ENCODE measurements around the gene ZNF397.
A peak's percentile ranks its signal among the peaks of the same experiment; 100 is the strongest.

The ZNF397 gene

GRCh38 chr18:35276267-35276666 lies 35.4 kb downstream of the ZNF397 start:
- Histone ChIP-seq H3K27ac (ENCODE audit: low read depth, low read length) (no peak overlapping the region), H3K9ac (ENCODE audit: low read depth, low read length) (no peak overlapping the region), H3K4me1 (ENCODE audit: control insufficient read depth, insufficient read depth, low read length) (no peaks in the 10 kb centered on the region), H3K27me3 (ENCODE audit: control insufficient read depth, insufficient read depth, low read length) (no peaks in the 10 kb centered on the region), H3K36me3 (ENCODE audit: control insufficient read depth, insufficient read depth, low read length) (no peaks in the 10 kb centered on the region), H3K9me3 (ENCODE audit: control insufficient read depth, insufficient read depth, low read length) (peaks cover 11% of the 10 kb centered on the region), H3K4me3 (ENCODE audit: low read depth, low read length) (no peak overlapping the region)

- Histone ChIP-seq H3K9ac (ENCODE audit: low read depth, low read length) (no peak overlapping the region), H3K4me3 (ENCODE audit: low read depth, low read length) (no peak overlapping the region), H3K36me3 (ENCODE audit: control insufficient read depth, insufficient read depth, low read length) (no peaks in the 10 kb centered on the region), H3K4me1 (ENCODE audit: control insufficient read depth, insufficient read depth, low read length) (no peaks in the 10 kb centered on the region), H3K27me3 (ENCODE audit: control insufficient read depth, insufficient read depth, low read length) (no peaks in the 10 kb centered on the region), H3K27ac (ENCODE audit: low read depth, low read length) (no peak overlapping the region), H3K9me3 (ENCODE audit: control insufficient read depth, insufficient read depth, low read length) (peaks cover 6% of the 10 kb centered on the region)
Measured at GRCh38 chr18:35277633-35278032, 36.8 kb downstream of the ZNF397 start.

DNA sequence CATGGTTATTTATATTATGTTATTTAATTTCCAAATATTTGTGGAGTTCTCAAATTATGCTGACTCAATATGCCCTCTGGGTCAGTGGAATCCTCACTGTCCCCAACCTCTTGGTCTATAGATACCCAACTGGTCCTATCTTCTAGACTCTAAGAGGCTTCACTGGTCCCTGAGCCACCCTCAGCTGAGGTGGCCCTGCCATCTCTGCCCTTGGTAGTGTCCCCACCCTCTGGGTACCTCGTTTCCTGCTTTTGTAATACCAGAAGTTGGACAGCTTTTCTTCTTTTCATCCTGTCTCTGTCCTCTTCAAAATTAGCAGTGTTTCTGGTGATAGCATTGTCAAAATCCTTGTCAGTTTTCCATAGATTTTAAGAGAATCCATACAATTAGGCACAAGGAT lies 37.3 kb downstream of the ZNF397 start:
- Histone ChIP-seq H3K9me3 (ENCODE audit: control insufficient read depth, insufficient read depth, low read length) (peaks cover 5% of the 10 kb centered on the region), H3K4me3 (ENCODE audit: low read depth, low read length) (no peak overlapping the region)

DNA sequence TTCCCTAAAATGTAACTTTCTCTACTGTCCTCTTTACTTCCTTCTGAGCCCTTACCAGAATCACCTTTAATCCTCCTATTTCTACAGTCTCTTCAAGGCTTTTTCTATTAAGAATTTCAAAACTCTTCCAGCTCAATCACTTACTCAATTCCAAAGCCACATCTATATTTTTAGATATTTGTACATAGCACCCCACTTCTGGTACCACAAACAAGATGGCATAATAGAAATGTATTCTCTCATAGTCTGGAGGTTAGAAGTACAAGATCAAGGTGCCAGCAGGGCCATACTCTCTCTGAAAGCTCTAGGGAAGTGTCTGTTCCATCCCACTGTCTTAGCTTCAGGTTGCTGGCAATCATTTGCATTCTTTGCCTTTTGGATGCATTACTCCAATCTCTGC lies 38.1 kb downstream of the ZNF397 start:
- Histone ChIP-seq H3K9me3 (ENCODE audit: control insufficient read depth, insufficient read depth, low read length) (peaks cover 14% of the 10 kb centered on the region), H3K4me3 (ENCODE audit: low read depth, low read length) (no peak overlapping the region), H3K36me3 (ENCODE audit: control insufficient read depth, insufficient read depth, low read length) (no peaks in the 10 kb centered on the region), H3K27me3 (ENCODE audit: control insufficient read depth, insufficient read depth, low read length) (no peaks in the 10 kb centered on the region), H3K4me1 (ENCODE audit: control insufficient read depth, insufficient read depth, low read length) (no peaks in the 10 kb centered on the region), H3K27ac (ENCODE audit: low read depth, low read length) (no peak overlapping the region), H3K9ac (ENCODE audit: low read depth, low read length) (no peak overlapping the region)

More for the DNA sequence above, 37.3 kb downstream of the ZNF397 start:
- Histone ChIP-seq H3K36me3 (ENCODE audit: control insufficient read depth, insufficient read depth, low read length) (no peaks in the 10 kb centered on the region), H3K4me1 (ENCODE audit: control insufficient read depth, insufficient read depth, low read length) (no peaks in the 10 kb centered on the region), H3K27ac (ENCODE audit: low read depth, low read length) (no peak overlapping the region), H3K27me3 (ENCODE audit: control insufficient read depth, insufficient read depth, low read length) (no peaks in the 10 kb centered on the region), H3K9ac (ENCODE audit: low read depth, low read length) (no peak overlapping the region)

DNA sequence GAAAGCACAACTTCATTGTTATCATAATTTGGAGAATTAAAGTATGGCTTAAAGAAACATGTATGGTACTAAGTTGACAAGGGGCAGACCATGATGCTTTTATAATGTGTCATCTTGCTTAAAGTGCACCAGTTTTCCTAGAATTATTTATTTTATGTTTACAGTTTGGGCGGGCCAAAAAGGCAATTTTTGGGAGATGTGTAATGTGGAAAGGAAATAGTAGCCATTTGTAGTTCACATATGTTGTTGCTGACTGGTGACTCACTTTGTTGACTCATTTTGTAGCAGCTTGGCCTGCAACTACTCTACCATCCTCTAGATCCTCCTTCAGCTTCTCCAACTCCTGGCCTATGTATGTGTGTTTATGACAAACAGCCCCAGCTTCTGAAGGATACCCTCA lies 41.5 kb downstream of the ZNF397 start:
- H3K9ac ChIP-seq (ENCODE audit: low read depth, low read length) = no peak overlapping the region
- H3K4me3 ChIP-seq (ENCODE audit: low read depth, low read length) = no peak overlapping the region
- no peaks in the 10 kb centered on the region for H3K4me1 ChIP-seq (ENCODE audit: control insufficient read depth, insufficient read depth, low read length)
- no peak overlapping the region for H3K27ac ChIP-seq (ENCODE audit: low read depth, low read length)
- peaks cover 28% of the 10 kb centered on the region for H3K9me3 ChIP-seq (ENCODE audit: control insufficient read depth, insufficient read depth, low read length)
- H3K36me3 ChIP-seq (ENCODE audit: control insufficient read depth, insufficient read depth, low read length) = no peaks in the 10 kb centered on the region
- H3K27me3 ChIP-seq (ENCODE audit: control insufficient read depth, insufficient read depth, low read length) = no peaks in the 10 kb centered on the region

DNA sequence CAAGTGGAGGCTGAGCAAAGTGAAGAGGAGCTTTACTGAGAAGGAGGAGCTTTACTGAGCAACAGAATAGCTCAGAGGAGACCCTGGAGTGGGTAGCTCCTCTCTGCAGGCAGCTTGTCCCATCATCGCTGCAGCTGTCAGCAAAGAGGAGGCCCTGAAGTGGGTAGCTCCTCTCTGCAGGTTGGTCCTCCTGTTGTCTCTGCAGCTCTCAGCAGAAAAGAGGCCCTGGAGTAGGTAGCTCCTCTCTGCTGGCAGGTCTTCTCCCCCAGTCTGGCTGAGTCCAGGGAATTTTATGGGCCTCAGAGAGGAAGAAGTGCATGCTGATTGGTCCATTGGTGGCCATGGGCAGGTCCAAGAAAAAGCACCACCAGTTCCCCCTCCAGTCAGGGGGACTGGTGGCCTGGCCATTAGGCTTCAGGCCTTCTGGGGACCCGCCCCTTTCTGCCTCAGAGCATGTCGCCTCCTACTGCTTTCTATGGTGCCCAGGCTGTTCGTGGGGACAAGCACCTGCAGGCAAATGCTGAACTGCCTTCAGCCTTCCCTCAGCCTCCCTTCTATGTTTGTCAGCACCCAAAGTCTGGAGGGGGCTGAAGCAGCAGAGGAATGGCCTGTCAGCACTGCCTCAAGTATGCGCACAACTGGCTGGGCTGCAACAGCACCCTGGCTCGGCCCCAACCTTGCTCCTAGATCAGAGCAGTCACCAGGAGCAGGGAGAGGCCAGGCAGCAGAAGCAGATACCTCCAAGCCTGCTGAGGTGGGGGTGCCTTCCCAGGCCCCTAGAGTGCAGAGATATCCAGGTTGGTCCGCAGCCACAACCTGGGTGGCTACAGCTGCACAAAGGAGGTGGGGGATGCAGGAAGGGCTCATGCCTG lies 43.3 kb downstream of the ZNF397 start:
- no peaks in the 10 kb centered on the region for H3K36me3 ChIP-seq (ENCODE audit: control insufficient read depth, insufficient read depth, low read length)

DNA sequence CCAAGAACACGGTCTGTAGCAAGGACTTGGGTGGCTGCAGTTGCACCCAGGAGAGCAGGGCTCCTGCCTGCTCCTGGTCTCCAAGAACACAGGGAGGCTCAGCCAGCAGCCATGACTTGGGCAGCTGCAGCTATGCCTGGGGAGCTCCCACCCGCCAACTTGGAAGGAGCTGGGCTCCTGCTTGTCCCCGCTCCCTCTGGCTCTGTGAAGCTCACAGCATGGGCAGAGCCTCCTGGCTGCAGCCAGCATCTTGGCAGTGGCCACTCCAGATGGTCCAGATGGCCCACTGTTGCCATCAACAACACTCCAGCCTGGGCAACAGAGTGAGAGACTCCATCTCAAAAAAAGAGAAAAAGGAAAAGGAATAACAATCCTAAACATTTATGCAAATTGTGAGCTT lies 44.0 kb downstream of the ZNF397 start:
- Histone ChIP-seq H3K27ac (ENCODE audit: low read depth, low read length) (no peak overlapping the region), H3K9ac (ENCODE audit: low read depth, low read length) (no peak overlapping the region), H3K4me1 (ENCODE audit: control insufficient read depth, insufficient read depth, low read length) (no peaks in the 10 kb centered on the region), H3K4me3 (ENCODE audit: low read depth, low read length) (no peak overlapping the region), H3K36me3 (ENCODE audit: control insufficient read depth, insufficient read depth, low read length) (no peaks in the 10 kb centered on the region), H3K9me3 (ENCODE audit: control insufficient read depth, insufficient read depth, low read length) (peaks cover 30% of the 10 kb centered on the region), H3K27me3 (ENCODE audit: control insufficient read depth, insufficient read depth, low read length) (no peaks in the 10 kb centered on the region)

More for the DNA sequence above, 43.3 kb downstream of the ZNF397 start:
- H3K27ac ChIP-seq (ENCODE audit: low read depth, low read length) = no peak overlapping the region
- H3K9ac ChIP-seq (ENCODE audit: low read depth, low read length) = no peak overlapping the region
- no peaks in the 10 kb centered on the region for H3K27me3 ChIP-seq (ENCODE audit: control insufficient read depth, insufficient read depth, low read length)
- H3K4me1 ChIP-seq (ENCODE audit: control insufficient read depth, insufficient read depth, low read length) = no peaks in the 10 kb centered on the region
- H3K9me3 ChIP-seq (ENCODE audit: control insufficient read depth, insufficient read depth, low read length) = peaks cover 33% of the 10 kb centered on the region
- no peak overlapping the region for H3K4me3 ChIP-seq (ENCODE audit: low read depth, low read length)

DNA sequence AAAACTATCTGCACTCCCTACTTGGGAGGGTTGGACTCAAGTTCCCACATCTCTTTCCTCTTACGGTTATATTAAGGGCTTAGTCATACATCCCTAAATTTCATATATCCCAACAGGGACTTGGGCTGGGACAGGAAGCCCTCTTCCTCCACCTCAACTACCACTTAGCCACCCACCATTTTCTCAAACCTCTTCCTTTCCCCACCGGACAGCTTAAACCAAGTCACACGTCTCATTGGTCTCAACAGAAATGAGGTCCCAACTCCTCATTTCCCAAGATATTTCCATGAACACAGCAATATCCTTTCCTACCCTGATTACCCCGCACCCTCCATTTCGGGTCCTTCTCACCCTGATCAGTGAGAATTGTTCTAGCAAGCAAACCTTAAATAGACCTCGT lies 48.5 kb downstream of the ZNF397 start:
- H3K9ac ChIP-seq (ENCODE audit: low read depth, low read length) = peak overlapping the region; percentile 78
- H3K27ac ChIP-seq (ENCODE audit: low read depth, low read length) = peak overlapping the region; percentile 87
- peaks cover 19% of the 10 kb centered on the region for H3K9me3 ChIP-seq (ENCODE audit: control insufficient read depth, insufficient read depth, low read length)
- peaks cover 5% of the 10 kb centered on the region for H3K4me1 ChIP-seq (ENCODE audit: control insufficient read depth, insufficient read depth, low read length)
- no peaks in the 10 kb centered on the region for H3K27me3 ChIP-seq (ENCODE audit: control insufficient read depth, insufficient read depth, low read length)
- H3K4me3 ChIP-seq (ENCODE audit: low read depth, low read length) = peak overlapping the region; percentile 97
- H3K36me3 ChIP-seq (ENCODE audit: control insufficient read depth, insufficient read depth, low read length) = peaks cover 19% of the 10 kb centered on the region

- peaks cover 14% of the 10 kb centered on the region for H3K9me3 ChIP-seq (ENCODE audit: control insufficient read depth, insufficient read depth, low read length)
- H3K9ac ChIP-seq (ENCODE audit: low read depth, low read length) = peak overlapping the region; percentile 78
- H3K36me3 ChIP-seq (ENCODE audit: control insufficient read depth, insufficient read depth, low read length) = peaks cover 23% of the 10 kb centered on the region
- no peaks in the 10 kb centered on the region for H3K27me3 ChIP-seq (ENCODE audit: control insufficient read depth, insufficient read depth, low read length)
- H3K4me1 ChIP-seq (ENCODE audit: control insufficient read depth, insufficient read depth, low read length) = peaks cover 5% of the 10 kb centered on the region
- peak overlapping the region; percentile 87 for H3K27ac ChIP-seq (ENCODE audit: low read depth, low read length)
- H3K4me3 ChIP-seq (ENCODE audit: low read depth, low read length) = peak overlapping the region; percentile 97
Measured at GRCh38 chr18:35289727-35290093, 48.9 kb downstream of the ZNF397 start.

DNA sequence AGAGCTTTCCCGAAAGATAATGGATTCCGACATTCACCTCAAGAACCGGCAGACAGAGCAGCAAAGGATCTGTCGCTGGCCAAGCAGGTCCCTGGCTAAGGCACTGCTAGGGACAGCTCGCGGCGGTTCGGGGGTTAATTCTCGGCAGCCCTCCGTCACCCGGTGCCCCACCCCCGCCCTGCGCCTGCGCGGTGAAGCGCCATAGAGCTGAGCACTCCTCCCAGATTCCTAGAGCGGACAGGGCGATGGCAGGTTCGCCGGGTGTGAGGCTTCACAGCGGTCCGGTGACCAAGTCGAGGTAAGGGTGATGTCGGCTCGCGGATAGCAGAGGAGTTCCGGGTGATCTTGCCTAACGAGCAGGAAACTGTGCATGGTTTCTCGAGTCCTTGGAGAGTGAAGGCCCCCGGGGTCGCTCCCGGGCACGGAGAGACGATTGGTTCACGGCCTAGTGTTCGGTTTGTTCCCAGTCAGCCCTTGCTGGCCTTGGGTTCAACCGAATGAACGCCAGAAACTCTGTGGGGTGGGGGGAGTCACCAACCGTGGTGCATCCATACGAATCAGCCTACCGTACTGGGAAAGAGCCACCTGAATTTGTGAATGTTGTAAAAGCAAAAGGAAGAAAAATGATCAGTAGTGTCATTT lies 49.4 kb downstream of the ZNF397 start, which contains the start of gene ZSCAN30:
TSS of gene ZSCAN30 (minus strand) at position 136 of the 642 bp plus-strand sequence. CDS start 25,877 bp downstream, outside the sequence.
- Histone ChIP-seq H3K9me3 (ENCODE audit: control insufficient read depth, insufficient read depth, low read length) (peaks cover 11% of the 10 kb centered on the region), H3K36me3 (ENCODE audit: control insufficient read depth, insufficient read depth, low read length) (peaks cover 26% of the 10 kb centered on the region), H3K9ac (ENCODE audit: low read depth, low read length) (peak within 1 kb of the TSS; percentile 92), H3K27ac (ENCODE audit: low read depth, low read length) (peak within 1 kb of the TSS; percentile 87), H3K4me3 (ENCODE audit: low read depth, low read length) (peak within 1 kb of the TSS; percentile 97), H3K27me3 (ENCODE audit: control insufficient read depth, insufficient read depth, low read length) (no peaks in the 10 kb centered on the region), H3K4me1 (ENCODE audit: control insufficient read depth, insufficient read depth, low read length) (peaks cover 5% of the 10 kb centered on the region)

GRCh38 chr18:35291166-35291565 lies 50.3 kb downstream of the ZNF397 start:
- Histone ChIP-seq H3K27ac (ENCODE audit: low read depth, low read length) (no peak overlapping the region), H3K9ac (ENCODE audit: low read depth, low read length) (peak overlapping the region; percentile 92; the same call in 1 of the 2 replicates), H3K4me1 (ENCODE audit: control insufficient read depth, insufficient read depth, low read length) (peaks cover 5% of the 10 kb centered on the region), H3K9me3 (ENCODE audit: control insufficient read depth, insufficient read depth, low read length) (peaks cover 11% of the 10 kb centered on the region), H3K27me3 (ENCODE audit: control insufficient read depth, insufficient read depth, low read length) (no peaks in the 10 kb centered on the region), H3K4me3 (ENCODE audit: low read depth, low read length) (peak overlapping the region; percentile 97), H3K36me3 (ENCODE audit: control insufficient read depth, insufficient read depth, low read length) (peaks cover 28% of the 10 kb centered on the region)
